Measurements from ENCODE around the gene ANXA6.

Gene ANXA6

DNA sequence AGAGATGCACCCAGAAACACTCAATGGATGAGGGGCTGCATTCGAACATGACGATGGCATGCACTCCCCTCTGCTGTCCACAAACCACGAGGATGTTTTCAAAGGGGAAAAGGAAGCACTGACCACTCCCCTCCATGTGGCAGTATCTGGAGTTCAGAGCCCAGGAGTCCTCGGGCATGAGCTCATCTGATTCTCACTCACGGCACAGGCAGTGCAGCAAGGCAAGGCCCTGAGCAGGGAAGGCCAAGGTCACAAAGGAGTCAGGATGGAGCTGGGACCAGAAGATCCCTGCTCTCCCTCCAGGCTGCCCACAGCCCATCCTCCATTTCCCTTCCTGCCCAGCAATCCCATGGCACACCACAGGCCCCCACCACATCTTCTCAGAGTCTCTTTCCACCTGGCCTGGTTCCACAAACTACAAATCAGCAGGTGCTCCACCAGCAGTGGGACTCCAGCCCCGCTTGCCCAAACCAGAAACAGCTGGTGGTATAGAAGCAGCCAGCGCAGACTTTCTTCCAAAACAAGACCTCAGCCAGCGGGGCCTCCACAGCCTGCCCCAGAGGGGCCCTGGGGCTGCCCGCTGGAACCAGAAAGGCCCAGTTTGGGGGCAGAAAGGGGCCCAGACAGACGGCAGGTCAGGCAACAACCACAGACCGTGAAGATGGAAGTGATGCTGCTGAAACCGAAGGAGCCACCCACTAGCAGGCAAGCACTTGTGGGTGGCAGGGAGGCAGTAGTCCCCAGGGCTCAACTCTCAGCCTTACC is 89.0 kb downstream of the ANXA6 start:
- in situ Hi-C loops (cut with MboI; ENCODE audit: low sequenced_read_pairs) = no loop called here

DNA sequence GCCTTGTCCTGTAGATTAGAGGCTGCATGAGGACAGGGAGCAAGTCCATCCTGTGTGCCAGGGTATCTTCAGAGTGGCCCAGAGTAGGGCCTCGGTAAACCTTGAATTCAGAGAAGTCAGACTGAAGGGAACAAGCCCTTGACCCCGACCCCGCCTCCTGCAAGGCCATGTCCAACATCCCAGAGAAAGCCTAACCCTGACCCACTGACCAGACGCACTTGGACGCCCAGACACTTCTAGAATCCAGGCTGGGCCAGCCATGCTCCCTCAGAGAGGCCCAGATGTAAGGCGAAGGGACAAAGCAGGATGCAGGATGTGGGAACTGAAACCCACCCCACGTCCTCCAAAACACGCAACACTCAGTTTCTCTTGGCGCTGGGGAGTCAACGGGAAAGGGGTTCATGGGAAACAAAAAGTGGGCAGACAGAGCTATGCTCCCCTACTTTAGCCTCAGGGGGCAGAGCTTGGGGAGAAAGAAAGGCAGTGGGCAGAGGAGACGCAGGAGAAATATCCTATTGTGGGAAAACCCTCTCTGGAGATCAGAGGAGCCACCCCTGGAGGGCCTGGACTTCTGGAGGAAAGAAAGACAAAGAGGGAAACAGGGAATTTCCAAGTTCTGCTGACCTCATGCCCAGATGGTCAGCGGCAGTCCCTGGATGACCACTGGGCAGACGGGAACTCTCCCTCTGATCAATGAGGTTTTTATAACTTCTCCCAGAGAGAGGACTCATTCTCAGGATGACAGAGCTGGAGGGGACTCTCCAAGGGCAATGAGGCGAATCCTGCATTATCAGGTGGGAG is 89.7 kb downstream of the ANXA6 start:
- in situ Hi-C loops (cut with MboI; ENCODE audit: low sequenced_read_pairs) = no loop called here

- in situ Hi-C loops (cut with MboI; ENCODE audit: low sequenced_read_pairs) = no loop called here
Measured at GRCh38 chr5:151066920-151067319, 90.7 kb downstream of the ANXA6 start.

- in situ Hi-C loops (cut with MboI; ENCODE audit: low sequenced_read_pairs) = no loop called here
Measured at GRCh38 chr5:151065609-151066008, 92.0 kb downstream of the ANXA6 start.

DNA sequence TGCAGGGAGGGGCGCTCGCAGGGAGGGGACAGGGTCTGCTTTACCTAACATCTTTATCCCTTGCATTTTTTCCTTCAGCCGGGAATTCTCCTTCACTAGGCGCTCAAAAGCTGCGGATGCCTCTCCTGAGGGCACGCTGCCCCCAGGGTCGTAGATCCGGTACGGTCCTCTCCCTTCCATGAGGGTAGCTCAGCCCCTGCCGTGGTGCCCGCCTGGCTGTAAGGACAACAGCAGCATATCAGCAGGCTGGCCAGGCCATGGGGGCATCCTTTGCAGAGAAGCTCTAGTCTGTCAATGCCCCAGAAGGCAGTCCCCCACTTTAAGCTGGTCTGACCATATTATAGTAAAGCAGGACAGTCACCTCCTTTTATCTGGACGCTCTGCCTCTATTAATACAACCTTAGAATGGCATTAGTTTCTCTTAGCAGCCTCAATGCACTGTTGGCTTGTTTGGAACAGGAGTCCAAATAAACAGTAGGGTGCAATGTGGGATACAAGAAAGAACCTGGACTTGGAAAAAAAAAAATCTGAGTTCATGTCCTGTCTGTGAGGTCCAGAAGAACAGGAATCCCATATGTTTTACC is 92.6 kb downstream of the ANXA6 start:
- in situ Hi-C loops (cut with MboI; ENCODE audit: low sequenced_read_pairs) = no loop called here

- in situ Hi-C loops (cut with MboI; ENCODE audit: low sequenced_read_pairs) = no loop called here
Measured at GRCh38 chr5:151063142-151063989, 94.2 kb downstream of the ANXA6 start.

GRCh38 chr5:151062405-151063141 is 95.0 kb downstream of the ANXA6 start:
- in situ Hi-C loops (cut with MboI; ENCODE audit: low sequenced_read_pairs) = no loop called here

GRCh38 chr5:151060742-151061141 is 96.8 kb downstream of the ANXA6 start:
- in situ Hi-C loops (cut with MboI; ENCODE audit: low sequenced_read_pairs) = no loop called here

DNA sequence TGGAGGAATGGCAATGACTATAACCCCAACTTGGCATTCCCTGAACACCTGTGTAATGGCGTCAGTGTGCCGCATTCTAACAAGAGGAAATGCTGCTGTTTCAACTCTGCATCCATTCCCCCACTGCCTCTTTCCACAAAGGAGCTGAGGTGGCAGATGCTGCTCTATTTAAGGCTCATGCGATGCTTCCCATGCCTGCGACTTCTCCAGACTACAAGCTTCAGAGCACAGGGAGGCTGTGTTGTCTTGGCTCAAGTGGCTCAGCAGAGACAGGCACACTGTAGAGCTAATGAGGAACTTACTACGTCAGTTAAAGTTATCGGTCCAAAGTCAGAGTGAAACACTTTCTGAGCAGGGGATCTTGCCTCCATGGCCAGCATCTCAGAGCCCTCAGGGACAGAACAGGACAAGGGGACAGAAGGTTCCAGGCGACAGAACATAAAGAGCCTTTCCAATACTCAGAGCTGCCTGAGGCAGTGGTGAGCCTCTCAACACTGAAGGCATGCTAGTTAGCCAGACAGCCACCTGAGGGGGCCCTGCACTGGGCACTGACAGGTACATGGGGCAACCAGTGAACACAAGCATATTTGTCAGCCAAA is 98.6 kb downstream of the ANXA6 start:
- in situ Hi-C loops (cut with MboI; ENCODE audit: low sequenced_read_pairs) = no loop called here

- in situ Hi-C loops (cut with MboI; ENCODE audit: low sequenced_read_pairs) = no loop called here
Measured at GRCh38 chr5:151058301-151058700, 99.3 kb downstream of the ANXA6 start.

- in situ Hi-C loops (cut with MboI; ENCODE audit: low sequenced_read_pairs) = no loop called here
Measured at GRCh38 chr5:151056379-151057325, 100.9 kb downstream of the ANXA6 start.

DNA sequence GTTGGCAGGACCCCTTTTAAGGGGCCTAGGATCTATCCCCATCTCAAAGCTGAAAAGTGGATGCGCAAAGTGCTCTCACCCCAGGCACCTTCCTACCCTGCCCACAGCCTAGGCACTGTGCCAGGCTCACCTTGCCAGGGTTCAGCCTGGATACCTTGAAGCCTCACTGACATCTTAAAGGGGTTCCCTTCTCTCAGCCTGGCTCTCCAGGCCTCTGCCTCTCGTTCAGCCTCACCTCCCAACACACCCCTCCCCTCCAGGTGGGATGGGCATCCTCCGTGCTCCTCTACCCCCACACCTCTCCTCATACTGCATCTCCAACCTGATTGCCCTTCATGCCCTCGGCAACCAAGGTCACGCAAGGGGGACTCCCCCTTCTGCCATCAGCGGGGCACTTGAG is 102.2 kb downstream of the ANXA6 start:
- in situ Hi-C loops (cut with MboI; ENCODE audit: low sequenced_read_pairs) = no loop called here

- in situ Hi-C loops (cut with MboI; ENCODE audit: low sequenced_read_pairs) = loop anchor here (5.0 kb wide), 1 partner anchor 63 kb away; no protein-coding TSS in a partner anchor
Measured at GRCh38 chr5:151054709-151055108, 102.9 kb downstream of the ANXA6 start.

DNA sequence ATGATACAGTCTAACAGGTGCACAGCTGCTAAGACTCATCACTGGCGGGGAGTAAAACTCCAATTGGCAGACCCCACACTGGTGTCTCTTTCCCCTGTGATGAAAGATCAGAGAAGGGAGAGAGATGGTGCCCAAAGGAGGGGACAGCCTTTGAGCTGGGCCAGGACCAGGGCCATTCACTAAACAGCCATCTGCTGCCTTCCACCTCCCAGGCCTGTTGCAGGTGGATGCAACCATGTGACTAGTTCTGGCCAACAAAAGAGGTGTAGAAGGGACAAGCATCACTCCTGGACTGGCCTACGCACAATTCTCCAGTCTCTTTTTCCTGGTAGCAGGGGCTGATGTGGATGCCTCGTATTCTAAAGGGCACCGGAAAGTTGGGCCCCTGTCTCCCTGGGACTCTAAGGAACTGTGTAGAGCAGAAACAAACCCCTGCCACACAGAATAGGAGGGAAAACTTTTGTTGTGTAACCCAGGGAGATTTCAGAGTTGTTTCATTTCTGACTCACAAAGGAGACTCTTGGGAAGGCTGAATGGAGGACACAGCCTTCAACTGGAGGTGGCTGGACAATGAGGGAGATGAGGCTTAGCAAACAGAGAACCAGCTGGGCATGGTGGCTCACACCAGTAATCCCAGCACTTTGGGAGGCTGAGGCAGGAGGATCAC is 103.7 kb downstream of the ANXA6 start:
- in situ Hi-C loops (cut with MboI; ENCODE audit: low sequenced_read_pairs) = loop anchor here (5.0 kb wide), 1 partner anchor 63 kb away; no protein-coding TSS in a partner anchor

DNA sequence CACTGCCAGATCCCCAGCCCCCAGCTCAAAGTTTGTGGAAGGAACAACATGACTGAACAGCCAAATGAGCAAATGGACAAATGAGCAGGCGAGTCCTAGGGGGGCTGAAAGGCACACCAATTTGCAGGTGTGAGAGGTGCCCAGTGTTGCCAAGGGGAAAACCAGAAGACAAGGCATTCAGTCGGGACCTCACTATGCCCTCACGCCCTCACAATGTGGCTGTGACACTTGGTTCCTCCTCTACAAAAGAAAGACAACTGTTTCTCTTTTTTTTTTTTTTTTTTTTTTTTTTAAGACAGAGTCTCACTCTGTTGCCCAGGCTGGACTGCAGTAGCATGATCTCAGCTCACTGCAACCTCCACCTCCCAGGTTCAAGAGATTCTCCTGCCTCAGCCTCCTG is 104.7 kb downstream of the ANXA6 start:
- in situ Hi-C loops (cut with MboI; ENCODE audit: low sequenced_read_pairs) = loop anchor here (5.0 kb wide), 1 partner anchor 64 kb away; no protein-coding TSS in a partner anchor

DNA sequence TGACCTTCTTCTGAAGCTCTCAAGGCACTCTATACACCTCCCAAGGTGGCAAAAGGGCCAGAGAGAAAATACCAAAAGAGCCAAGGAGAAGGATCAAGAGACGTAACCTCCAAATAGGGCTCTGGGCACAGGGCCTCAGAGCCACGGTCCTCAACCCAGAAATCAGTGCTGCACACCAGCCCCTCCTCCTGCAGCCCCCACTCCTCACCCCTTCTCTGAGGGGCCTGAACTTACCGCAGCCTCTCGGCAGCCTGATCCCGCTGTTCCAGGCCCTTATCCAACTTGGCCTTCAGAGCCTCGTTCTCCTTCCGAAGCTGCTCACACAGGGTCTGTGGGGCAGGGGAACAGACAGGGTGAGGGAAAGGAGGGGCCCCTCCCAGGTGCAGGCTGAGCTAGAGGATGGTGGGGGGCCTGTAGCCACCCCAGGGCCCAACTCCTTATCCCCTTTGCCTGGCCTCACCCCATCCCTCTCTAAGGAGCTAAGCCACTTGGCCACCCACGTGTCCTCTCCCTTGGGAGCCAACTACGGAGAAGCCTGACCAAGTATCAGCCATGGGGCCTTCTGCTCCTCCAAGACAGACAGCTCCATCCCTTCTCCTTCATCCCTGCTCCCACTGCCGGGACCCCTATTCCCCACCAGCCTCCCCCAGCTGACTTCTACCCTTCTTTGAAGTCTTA is 105.5 kb downstream of the ANXA6 start:
- in situ Hi-C loops (cut with MboI; ENCODE audit: low sequenced_read_pairs) = loop anchor here (5.0 kb wide), 1 partner anchor 65 kb away; no protein-coding TSS in a partner anchor

Data from HL-60/S4 treated with phorbol 12-myristate 13-acetate at 8.2 ng/mL for 4 days and 3 days (cell line).